Neural cell (in vitro differentiated cells): ENCODE results near the gene GLI3. TPM values are rescaled to one million over a fixed set of nuclear protein-coding genes. Genes with fewer than 3 reads are reported as not detected.

Experiments used
- H2AFZ ChIP-seq: fragments of 200-600, 300-800 bp; sonication (generic), shearing (Covaris generic); 2 replicates; pipeline ENCODE4 v1.6.0; 2014; ENCODE audit warnings: low read depth, mild to moderate bottlenecking, antibody characterized with exemption, low read length, moderate library complexity
- H3F3A ChIP-seq: fragments of 200-600 bp; shearing (Covaris generic); 2 replicates; pipeline ENCODE4 v1.6.1; 2016; ENCODE audit warnings: mild to moderate bottlenecking, moderate library complexity, mixed read lengths, antibody characterized with exemption, low read length; ENCODE audit not compliant: insufficient read depth, poor library complexity, severe bottlenecking
- H3K27ac ChIP-seq: fragments of 200-600, 300-800 bp; sonication (generic), shearing (Covaris generic); 2 replicates; pipeline ENCODE4 v1.5.1; 2014; ENCODE audit warnings: mild to moderate bottlenecking, low read length, moderate library complexity
- H3K27me3 ChIP-seq: fragments of 300-800, 200-600 bp; sonication (generic), shearing (Covaris generic); 2 replicates; pipeline ENCODE4 v1.6.0; 2014; ENCODE audit warnings: mild to moderate bottlenecking, low read depth, low read length, moderate library complexity; ENCODE audit not compliant: insufficient read depth
- H3K36me3 ChIP-seq: fragments of 300-800, 200-600 bp; sonication (generic), shearing (Covaris generic); 2 replicates; pipeline ENCODE4 v1.5.1; 2014; ENCODE audit warnings: mild to moderate bottlenecking, antibody characterized with exemption, low read length, moderate library complexity; ENCODE audit not compliant: insufficient read depth
- H3K4me2 ChIP-seq: fragments of 300-800, 200-600 bp; sonication (generic), shearing (Covaris generic); 2 replicates; pipeline ENCODE4 v1.6.0; 2014; ENCODE audit warnings: mild to moderate bottlenecking, low read length
- H3K4me3 ChIP-seq: fragments of 300-800, 200-600 bp; sonication (generic), shearing (Covaris generic); 2 replicates; pipeline ENCODE4 v1.5.1; 2014; ENCODE audit warnings: mild to moderate bottlenecking, low read length, moderate library complexity
- H3K79me2 ChIP-seq: fragments of 200-600 bp; shearing (Covaris generic); replicated peaks from 2 replicates; pipeline ENCODE4 v1.6.0; 2014; ENCODE audit warnings: mild to moderate bottlenecking, low read length, moderate library complexity; ENCODE audit not compliant: insufficient read depth
- H3K9ac ChIP-seq: fragments of 300-800, 200-600 bp; sonication (generic), shearing (Covaris generic); 2 replicates; pipeline ENCODE4 v1.6.1; 2016; ENCODE audit warnings: mild to moderate bottlenecking, low read length, mixed read lengths
- H3K9me2 ChIP-seq: fragments of 200-600 bp; shearing (Covaris generic); 2 replicates; pipeline ENCODE4 v1.6.1; 2016; ENCODE audit warnings: mild to moderate bottlenecking, low read length, mixed read lengths; ENCODE audit not compliant: insufficient read depth
- H3K9me3 ChIP-seq: fragments of 200-600, 300-800 bp; sonication (generic), shearing (Covaris generic); 2 replicates; pipeline ENCODE4 v1.6.1; 2016; ENCODE audit warnings: mild to moderate bottlenecking, mixed run types, low read length, moderate library complexity, mixed read lengths
- H4K20me1 ChIP-seq: fragments of 200-600 bp; shearing (Covaris generic); 2 replicates; pipeline ENCODE4 v1.6.1; 2016; ENCODE audit warnings: mild to moderate bottlenecking, mixed run types; ENCODE audit not compliant: insufficient read depth
- EP300 ChIP-seq: fragments of 450-650 bp; conservative IDR thresholded peaks from 2 replicates; pipeline ENCODE4 v1.6.1; 2014; ENCODE audit warnings: antibody characterized with exemption, mild to moderate bottlenecking, moderate library complexity; ENCODE audit not compliant: poor library complexity, severe bottlenecking
- EZH2 ChIP-seq: fragments of 200-600, 300-800 bp; shearing (Covaris generic), sonication (generic); IDR thresholded peaks from 2 replicates; pipeline ENCODE4 v1.6.1; 2014; ENCODE audit warnings: antibody characterized with exemption, low read length, borderline replicate concordance, mild to moderate bottlenecking; ENCODE audit not compliant: insufficient read depth, poor library complexity, severe bottlenecking
- MXI1 ChIP-seq: fragments of 450-650 bp; conservative IDR thresholded peaks from 2 replicates; pipeline ENCODE4 v1.6.1; 2014; ENCODE audit warnings: antibody characterized with exemption, mild to moderate bottlenecking; ENCODE audit not compliant: poor library complexity, severe bottlenecking
- POLR2AphosphoS5 ChIP-seq: IDR thresholded peaks from 2 replicates; pipeline ENCODE4 v1.6.1; 2012
- RAD21 ChIP-seq: fragments of 450-650 bp; conservative IDR thresholded peaks from 2 replicates; pipeline ENCODE4 v1.6.1; 2014; ENCODE audit warnings: antibody characterized with exemption, mild to moderate bottlenecking, moderate library complexity
- SMC3 ChIP-seq: fragments of 450-650 bp; conservative IDR thresholded peaks from 2 replicates; pipeline ENCODE4 v1.6.1; 2014; ENCODE audit warnings: antibody characterized with exemption, mild to moderate bottlenecking, moderate library complexity; ENCODE audit not compliant: poor library complexity
- TAF1 ChIP-seq: IDR thresholded peaks from 2 replicates; pipeline ENCODE4 v1.6.1; 2012; ENCODE audit warnings: low read depth
- polyA plus RNA-seq: library from polyadenylated mRNA; depleted of rRNA; stranded (reverse); fragments of >200 nt; gene quantifications from 2 replicates; pipeline ENCODE4 v1.2.3, GENCODE V29; 2014
- TF ChIP-seq, protein P1 (sequence below): fragments of 450-650 bp; IDR thresholded peaks from 2 replicates; pipeline ENCODE4 v1.5.1; 2014; ENCODE audit warnings: antibody characterized with exemption, mild to moderate bottlenecking, moderate library complexity; ENCODE audit not compliant: poor library complexity, severe bottlenecking
- TF ChIP-seq, protein P2 (sequence below): IDR thresholded peaks from 2 replicates; pipeline ENCODE4 v1.6.1; 2012; ENCODE audit warnings: borderline replicate concordance

The GLI3 gene
- polyA plus RNA-seq, 1 donor from 2014 or later: 0.19 TPM

DNA sequence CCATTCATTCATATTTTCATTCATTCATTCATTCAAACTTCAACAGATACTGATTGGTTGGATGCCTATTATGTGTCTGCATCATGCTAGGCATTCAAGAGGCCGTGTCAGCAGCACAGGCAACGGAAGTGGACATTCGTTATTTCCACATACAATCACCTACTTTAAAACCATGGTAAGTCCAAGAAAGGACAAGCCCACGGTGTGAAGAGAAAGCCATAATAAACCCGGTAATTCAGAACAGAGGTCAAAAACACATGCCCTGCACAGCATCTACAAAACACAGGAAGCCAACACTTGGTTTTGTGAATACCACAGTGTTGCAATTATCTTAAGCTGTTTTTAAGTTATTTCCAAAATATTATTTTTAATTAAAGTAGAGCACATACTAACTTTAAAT, 126.7 kb downstream of the GLI3 start:
- no peaks in the 10 kb centered on the region for H3K27me3 ChIP-seq
- H3F3A ChIP-seq: no peaks in the 10 kb centered on the region
- H3K4me3 ChIP-seq: no peak overlapping the region
- H3K4me2 ChIP-seq: no peak overlapping the region
- TF ChIP-seq POLR2AphosphoS5 (no peak), EZH2 (no peak), MXI1 (no peak), RAD21 (no peak), SMC3 (no peak), TAF1 (no peak), EP300 (no peak)
- TF ChIP-seq, protein P1, sequence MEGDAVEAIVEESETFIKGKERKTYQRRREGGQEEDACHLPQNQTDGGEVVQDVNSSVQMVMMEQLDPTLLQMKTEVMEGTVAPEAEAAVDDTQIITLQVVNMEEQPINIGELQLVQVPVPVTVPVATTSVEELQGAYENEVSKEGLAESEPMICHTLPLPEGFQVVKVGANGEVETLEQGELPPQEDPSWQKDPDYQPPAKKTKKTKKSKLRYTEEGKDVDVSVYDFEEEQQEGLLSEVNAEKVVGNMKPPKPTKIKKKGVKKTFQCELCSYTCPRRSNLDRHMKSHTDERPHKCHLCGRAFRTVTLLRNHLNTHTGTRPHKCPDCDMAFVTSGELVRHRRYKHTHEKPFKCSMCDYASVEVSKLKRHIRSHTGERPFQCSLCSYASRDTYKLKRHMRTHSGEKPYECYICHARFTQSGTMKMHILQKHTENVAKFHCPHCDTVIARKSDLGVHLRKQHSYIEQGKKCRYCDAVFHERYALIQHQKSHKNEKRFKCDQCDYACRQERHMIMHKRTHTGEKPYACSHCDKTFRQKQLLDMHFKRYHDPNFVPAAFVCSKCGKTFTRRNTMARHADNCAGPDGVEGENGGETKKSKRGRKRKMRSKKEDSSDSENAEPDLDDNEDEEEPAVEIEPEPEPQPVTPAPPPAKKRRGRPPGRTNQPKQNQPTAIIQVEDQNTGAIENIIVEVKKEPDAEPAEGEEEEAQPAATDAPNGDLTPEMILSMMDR: no peak
- TF ChIP-seq, protein P2, sequence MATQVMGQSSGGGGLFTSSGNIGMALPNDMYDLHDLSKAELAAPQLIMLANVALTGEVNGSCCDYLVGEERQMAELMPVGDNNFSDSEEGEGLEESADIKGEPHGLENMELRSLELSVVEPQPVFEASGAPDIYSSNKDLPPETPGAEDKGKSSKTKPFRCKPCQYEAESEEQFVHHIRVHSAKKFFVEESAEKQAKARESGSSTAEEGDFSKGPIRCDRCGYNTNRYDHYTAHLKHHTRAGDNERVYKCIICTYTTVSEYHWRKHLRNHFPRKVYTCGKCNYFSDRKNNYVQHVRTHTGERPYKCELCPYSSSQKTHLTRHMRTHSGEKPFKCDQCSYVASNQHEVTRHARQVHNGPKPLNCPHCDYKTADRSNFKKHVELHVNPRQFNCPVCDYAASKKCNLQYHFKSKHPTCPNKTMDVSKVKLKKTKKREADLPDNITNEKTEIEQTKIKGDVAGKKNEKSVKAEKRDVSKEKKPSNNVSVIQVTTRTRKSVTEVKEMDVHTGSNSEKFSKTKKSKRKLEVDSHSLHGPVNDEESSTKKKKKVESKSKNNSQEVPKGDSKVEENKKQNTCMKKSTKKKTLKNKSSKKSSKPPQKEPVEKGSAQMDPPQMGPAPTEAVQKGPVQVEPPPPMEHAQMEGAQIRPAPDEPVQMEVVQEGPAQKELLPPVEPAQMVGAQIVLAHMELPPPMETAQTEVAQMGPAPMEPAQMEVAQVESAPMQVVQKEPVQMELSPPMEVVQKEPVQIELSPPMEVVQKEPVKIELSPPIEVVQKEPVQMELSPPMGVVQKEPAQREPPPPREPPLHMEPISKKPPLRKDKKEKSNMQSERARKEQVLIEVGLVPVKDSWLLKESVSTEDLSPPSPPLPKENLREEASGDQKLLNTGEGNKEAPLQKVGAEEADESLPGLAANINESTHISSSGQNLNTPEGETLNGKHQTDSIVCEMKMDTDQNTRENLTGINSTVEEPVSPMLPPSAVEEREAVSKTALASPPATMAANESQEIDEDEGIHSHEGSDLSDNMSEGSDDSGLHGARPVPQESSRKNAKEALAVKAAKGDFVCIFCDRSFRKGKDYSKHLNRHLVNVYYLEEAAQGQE: no peak
- H3K27ac ChIP-seq: no peak overlapping the region
- H4K20me1 ChIP-seq: no peaks in the 10 kb centered on the region
- no peaks in the 10 kb centered on the region for H3K9me3 ChIP-seq
- no peaks in the 10 kb centered on the region for H3K9me2 ChIP-seq
- peaks cover 89% of the 10 kb centered on the region for H3K79me2 ChIP-seq
- H3K36me3 ChIP-seq: no peaks in the 10 kb centered on the region
- no peak overlapping the region for H2AFZ ChIP-seq
- no peak overlapping the region for H3K9ac ChIP-seq

GRCh38 chr7:42108803-42109528, 128.0 kb downstream of the GLI3 start:
- Histone ChIP-seq H3K4me2 (no peak overlapping the region), H2AFZ (no peak overlapping the region), H3K9me2 (no peaks in the 10 kb centered on the region), H3K27ac (no peak overlapping the region), H3K79me2 (peaks cover 92% of the 10 kb centered on the region), H3K9me3 (no peaks in the 10 kb centered on the region), H3K36me3 (no peaks in the 10 kb centered on the region), H3K4me3 (no peak overlapping the region), H3F3A (no peaks in the 10 kb centered on the region), H3K9ac (no peak overlapping the region), H4K20me1 (no peaks in the 10 kb centered on the region), H3K27me3 (no peaks in the 10 kb centered on the region)
- no peak for TF ChIP-seq EP300
- no peak for TF ChIP-seq RAD21
